SIG-M5 treated with dmso at 0.1 percent for 504 hours (cell line): ENCODE measurements around the gene HPCA.

Experiments used
- DNase-seq: peaks from one replicate; lab custom pipeline; 2025; ENCODE audit not compliant: unreplicated experiment; lab: John Stamatoyannopoulos, UW

The HPCA gene

DNA sequence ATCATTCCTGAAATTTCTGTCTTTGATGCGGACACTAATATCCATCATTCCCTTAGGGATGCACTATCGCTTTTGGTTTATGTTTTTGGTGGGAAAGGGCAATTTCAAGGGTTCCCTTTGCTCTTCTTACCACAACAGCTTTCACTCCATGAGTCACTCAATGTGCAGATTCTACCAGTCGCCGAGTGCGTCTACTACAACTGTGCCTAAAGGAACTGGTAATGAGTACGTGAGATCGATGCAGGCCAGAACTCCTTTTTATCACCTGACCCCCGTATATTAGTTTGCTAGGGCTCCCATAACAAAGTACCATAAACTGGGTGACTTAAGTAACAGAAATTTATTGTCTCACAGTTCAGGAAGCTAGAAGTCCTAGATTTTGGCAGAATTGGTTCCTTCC, 42.4 kb downstream of the HPCA start:
- no peak for DNase-seq

DNA sequence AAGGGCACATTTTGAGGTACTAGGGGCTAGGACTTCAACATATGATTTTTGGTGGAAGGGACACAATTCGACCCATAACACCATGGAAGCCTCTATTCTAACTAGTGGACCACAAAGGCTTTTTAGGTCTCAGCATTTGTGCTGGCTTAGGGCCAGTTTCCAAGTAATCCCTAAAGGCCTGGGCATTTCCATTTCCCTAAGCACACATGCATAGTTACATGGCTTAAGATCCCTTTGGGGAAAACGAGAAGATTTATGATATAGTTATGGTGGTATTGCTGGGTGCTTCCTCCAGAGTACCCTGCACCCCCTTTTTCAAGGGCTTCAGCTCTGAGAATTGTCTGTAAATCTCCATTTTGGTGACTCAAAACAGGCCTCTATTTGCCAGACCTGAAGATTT, 43.1 kb downstream of the HPCA start:
- no peak for DNase-seq

DNA sequence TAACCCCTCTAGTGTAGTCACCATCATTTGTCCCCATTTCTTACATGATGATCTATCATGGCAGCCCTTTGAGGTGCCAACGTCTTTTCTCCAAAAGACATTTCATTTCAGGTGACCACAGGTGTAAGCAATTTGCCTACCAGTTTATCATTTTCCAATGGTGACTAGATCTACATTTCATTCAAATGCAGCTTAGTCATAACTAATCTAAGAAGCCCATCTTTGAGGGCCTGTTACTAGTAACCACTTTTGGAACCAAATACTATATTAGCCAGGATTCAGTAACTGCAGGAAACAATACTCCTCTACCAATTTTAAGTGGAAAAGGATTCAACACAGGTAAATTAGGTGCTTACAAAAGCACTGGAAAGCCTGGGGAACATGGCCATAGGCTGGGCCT, 45.5 kb downstream of the HPCA start:
- DNase-seq = no peak

DNA sequence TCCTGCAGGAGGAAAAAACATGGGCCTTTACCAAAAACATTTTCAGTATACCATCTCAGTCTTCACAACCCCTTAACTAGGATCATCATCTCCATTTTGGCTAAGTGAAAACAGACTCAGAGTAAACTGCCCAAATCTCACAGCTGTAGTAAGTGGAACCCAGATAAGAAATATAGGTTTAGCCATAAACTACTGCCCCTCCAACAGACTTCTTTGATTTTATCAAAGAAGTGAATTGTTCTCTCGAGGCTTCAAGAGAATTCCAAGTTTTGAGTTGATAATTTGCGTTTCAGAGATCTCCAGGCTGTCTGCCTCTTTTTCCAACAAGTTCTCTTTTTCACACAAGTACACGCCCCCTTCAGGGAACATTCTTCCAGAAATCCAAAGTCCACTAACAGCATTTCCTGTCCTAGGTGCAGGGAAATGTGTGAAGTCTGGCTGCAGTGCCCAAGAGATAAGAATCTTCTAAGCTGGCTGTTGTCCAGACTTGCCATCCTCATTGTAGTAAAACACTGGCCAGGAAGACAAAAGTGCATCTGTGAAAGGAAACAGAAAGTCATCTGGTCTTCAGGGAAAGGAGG, 47.5 kb downstream of the HPCA start:
- no peak for DNase-seq

DNA sequence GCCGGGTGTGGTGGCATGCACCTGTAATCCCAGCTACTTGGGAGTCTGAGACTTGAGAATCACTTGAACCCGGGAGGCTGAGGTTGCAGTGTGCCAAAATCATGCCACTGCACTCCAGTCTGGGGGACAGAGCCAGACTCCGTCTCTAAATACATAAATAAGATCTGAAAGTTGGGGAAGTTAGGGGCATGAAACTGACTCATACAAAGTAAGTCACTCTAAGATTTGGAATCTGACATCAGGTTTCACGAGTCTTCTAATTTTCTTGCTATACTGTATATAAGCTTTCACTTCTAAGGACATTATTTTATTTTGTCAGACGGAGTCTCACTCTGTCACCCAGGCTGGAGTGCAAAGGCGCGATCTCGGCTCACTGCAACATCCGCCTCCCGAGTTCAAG, 48.2 kb downstream of the HPCA start:
- no peak for DNase-seq

DNA sequence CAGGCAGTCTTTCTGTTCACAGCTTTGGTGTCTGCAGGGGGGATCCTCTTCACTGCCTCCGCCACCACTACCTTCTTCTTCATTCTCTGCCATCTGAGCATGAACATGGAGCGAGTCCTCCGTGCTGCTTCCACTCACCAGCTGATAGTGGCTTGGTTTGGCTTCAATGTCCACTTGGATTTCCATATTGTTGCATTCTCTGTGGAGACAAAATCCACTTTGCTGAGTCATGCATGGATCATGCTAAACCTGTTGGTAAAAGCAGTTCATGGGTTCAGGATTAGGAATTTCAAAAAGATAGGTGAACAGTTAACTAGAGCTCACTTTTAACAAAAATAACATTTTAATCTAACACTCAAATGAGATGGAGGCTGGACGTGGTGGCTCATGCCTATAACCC, 50.8 kb downstream of the HPCA start:
- DNase-seq = no peak

DNA sequence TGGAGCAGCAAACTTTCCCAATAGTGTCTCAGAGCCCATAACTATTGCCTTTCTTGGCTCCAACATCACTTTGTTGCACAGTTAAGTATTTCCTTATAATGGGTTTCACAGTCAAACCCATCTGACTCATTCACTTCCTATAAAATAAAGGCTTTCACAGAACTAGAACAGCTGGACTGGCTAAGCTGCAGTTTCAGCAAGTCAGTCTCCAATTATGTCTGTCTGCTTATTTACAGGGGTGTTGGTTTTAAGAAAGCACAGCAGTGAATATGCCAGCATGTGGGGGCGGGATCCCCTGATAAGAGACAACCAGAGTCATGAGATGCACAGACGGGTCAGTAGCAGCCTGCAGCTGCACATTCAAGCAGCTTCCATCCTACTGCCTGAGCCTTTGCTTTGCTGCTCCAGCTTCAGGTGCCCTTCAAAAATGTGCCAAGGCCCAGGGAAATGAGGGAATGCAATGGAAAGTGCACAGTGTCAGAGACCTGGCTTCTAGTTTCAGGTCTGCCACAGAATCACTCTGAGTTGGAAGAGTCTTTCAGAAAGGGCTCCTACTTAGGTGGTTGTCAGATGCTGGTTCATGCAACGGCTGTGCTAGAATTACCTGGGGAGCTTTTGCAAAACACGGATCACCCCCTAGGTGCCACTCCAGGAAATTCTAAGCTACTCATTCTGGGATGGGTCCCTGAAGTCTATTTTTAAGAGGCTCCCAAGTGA, 53.5 kb downstream of the HPCA start:
- peak; percentile 79 for DNase-seq

DNA sequence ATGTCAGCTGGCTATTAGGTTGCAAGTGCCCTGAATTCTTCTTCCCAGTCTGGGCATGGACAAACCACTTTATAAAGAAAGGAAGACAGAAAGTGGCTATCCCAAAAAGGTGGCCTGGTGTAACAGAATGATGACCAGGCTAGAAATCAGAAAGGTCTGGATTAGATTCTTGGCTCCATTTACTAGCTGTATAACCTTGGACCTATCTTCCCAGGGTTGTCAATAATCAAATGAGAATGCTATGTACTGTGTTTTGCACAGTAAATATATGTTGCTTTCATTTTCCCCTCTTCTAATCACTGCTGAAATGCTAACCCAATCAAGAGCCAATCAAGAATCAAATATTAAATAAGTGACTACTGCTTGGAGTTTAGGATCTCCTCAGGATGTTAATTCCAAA, 57.9 kb downstream of the HPCA start:
- DNase-seq = no peak
